Liver (tissue), 3 donors: ENCODE data around the gene KAT6B.

Experiments
- GABPA ChIP-seq, 2 donors: IDR thresholded peaks in 1 of 2; conservative IDR thresholded peaks in 1 of 2; 2 replicates each; pipeline ENCODE4 v1.6.1; 2016; ENCODE audit warnings: antibody characterized with exemption in 2 of 2, mild to moderate bottlenecking in 1 of 2, moderate library complexity in 1 of 2
- JUND ChIP-seq, 2 donors: IDR thresholded peaks; 2 replicates each; pipeline ENCODE4 v1.6.1; 2016; ENCODE audit warnings: antibody characterized with exemption in 2 of 2
- MAX ChIP-seq: IDR thresholded peaks from 2 replicates; pipeline ENCODE4 v1.6.1; 2016; ENCODE audit warnings: antibody characterized with exemption
- RAD21 ChIP-seq, 2 donors: IDR thresholded peaks; 2 replicates each; pipeline ENCODE4 v1.6.1; 2016; ENCODE audit warnings: antibody characterized with exemption in 2 of 2, mild to moderate bottlenecking in 2 of 2
- SP1 ChIP-seq: IDR thresholded peaks from 2 replicates; pipeline ENCODE4 v1.6.1; 2018; ENCODE audit warnings: antibody characterized with exemption, mild to moderate bottlenecking
- TF ChIP-seq, protein P1 (sequence below): fragments of 150-350 bp; IDR thresholded peaks from 2 replicates; pipeline ENCODE4 v1.5.1; 2017; ENCODE audit warnings: improper control_type of control experiment, low read depth, low read length; ENCODE audit not compliant: missing input control
- donor health status: healthy.
- donor health status: healthy.

GRCh38 chr10:74891053-74891452 lies 64.7 kb downstream of the KAT6B start:
- TF ChIP-seq RAD21 (IDR thresholded peaks at IDR 0.05) (no peak), MAX (no peak), GABPA (IDR thresholded peaks at IDR 0.05 in 1 of 2, conservative IDR thresholded peaks at IDR 0.05 in 1 of 2) (no peak), SP1 (no peak), JUND (IDR thresholded peaks at IDR 0.05) (no peak)
- TF ChIP-seq, protein P1, sequence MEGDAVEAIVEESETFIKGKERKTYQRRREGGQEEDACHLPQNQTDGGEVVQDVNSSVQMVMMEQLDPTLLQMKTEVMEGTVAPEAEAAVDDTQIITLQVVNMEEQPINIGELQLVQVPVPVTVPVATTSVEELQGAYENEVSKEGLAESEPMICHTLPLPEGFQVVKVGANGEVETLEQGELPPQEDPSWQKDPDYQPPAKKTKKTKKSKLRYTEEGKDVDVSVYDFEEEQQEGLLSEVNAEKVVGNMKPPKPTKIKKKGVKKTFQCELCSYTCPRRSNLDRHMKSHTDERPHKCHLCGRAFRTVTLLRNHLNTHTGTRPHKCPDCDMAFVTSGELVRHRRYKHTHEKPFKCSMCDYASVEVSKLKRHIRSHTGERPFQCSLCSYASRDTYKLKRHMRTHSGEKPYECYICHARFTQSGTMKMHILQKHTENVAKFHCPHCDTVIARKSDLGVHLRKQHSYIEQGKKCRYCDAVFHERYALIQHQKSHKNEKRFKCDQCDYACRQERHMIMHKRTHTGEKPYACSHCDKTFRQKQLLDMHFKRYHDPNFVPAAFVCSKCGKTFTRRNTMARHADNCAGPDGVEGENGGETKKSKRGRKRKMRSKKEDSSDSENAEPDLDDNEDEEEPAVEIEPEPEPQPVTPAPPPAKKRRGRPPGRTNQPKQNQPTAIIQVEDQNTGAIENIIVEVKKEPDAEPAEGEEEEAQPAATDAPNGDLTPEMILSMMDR: no peak
